Hepatocyte (in vitro differentiated cells): ENCODE data around the gene SLFN14.

ENCODE experiments used
- CTCF ChIP-seq: fragments of 200-600 bp; sonication (generic); IDR thresholded peaks from 2 replicates; pipeline ENCODE4 v1.5.1; 2016; ENCODE audit warnings: antibody characterized with exemption, mild to moderate bottlenecking; ENCODE audit not compliant: poor library complexity
- EZH2 ChIP-seq: fragments of 200-600 bp; sonication (generic); IDR thresholded peaks from 2 replicates; pipeline ENCODE4 v1.6.1; 2016; ENCODE audit warnings: antibody characterized with exemption, mild to moderate bottlenecking, borderline replicate concordance
- EZH2phosphoT487 ChIP-seq: fragments of 200-600 bp; sonication (generic); IDR thresholded peaks from one replicate; pipeline ENCODE4 v1.6.1; 2018; ENCODE audit warnings: antibody characterized with exemption, mild to moderate bottlenecking, low read depth, moderate library complexity; ENCODE audit not compliant: unreplicated experiment, severe bottlenecking

- TF ChIP-seq CTCF (no peak), EZH2phosphoT487 (no peak), EZH2 (no peak)
These were observed 11.6 kb downstream of the SLFN14 start for GRCh38 chr17:35548978-35549377.
